ENCODE measurements around the gene SIX5. TPM values are rescaled to one million over a fixed set of nuclear protein-coding genes. Genes with fewer than 3 reads are reported as not detected.

The SIX5 gene
- total and polyA plus RNA-seq, 9 of the 15 experiments (the other 6 are each of a cell fraction or from before 2014, with no cell fraction given) = 1.4 to 17.2 (median 7.4) TPM; not detected in 2

DNA sequence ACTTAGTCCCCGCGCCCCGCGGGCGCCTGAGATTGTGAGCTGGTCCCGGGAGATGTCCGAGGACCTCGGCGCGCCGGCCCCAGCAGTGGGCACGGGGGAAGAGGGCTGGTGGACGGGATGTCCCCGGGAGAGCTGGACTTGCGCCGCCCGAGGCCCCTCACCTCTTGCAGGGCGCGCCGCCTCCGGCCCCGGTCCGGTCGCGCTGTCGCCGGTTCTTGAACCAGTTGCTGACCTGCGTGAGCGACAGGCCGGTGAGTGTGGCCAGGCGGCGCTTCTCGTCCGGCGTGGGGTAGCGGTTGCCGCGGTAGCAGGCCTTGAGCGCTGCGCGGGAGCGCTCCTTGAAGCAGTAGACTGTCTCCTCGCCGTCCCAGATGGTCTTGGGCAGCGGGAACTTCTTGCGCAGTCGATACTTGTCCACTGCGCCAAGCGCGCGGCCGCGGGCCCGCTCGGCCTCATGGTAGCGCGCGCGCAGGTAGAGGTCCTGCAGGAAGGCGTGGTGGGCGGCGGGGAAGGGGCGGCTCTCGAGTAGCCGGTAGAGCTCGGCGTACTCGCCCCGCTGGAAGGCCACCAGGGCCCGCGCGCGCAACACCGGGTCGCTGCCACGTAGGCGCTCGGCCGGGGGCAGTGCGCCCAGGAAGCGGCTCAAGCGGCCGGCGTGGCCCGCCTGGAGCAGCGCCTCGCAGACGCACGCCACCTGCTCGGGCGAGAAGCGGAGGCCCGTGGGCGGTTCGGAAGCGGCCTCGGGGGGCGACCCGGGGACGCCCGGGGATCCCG lies 984 bp downstream of the SIX5 start (continued):
- TF ChIP-seq, protein P1, sequence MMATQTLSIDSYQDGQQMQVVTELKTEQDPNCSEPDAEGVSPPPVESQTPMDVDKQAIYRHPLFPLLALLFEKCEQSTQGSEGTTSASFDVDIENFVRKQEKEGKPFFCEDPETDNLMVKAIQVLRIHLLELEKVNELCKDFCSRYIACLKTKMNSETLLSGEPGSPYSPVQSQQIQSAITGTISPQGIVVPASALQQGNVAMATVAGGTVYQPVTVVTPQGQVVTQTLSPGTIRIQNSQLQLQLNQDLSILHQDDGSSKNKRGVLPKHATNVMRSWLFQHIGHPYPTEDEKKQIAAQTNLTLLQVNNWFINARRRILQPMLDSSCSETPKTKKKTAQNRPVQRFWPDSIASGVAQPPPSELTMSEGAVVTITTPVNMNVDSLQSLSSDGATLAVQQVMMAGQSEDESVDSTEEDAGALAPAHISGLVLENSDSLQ (IDR thresholded peaks at IDR 0.05) = peak; percentile 75
- TF ChIP-seq, protein P2, sequence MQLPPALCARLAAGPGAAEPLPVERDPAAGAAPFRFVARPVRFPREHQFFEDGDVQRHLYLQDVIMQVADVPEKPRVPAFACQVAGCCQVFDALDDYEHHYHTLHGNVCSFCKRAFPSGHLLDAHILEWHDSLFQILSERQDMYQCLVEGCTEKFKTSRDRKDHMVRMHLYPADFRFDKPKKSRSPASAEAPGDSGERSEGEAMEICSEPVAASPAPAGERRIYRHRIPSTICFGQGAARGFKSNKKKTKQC (CRISPR knock-in tag; IDR thresholded peaks at IDR 0.05) = peak; percentile 75; the same call in 1 of the 2 replicates
- TF ChIP-seq ZNF584 (CRISPR knock-in tag; IDR thresholded peaks at IDR 0.05; ENCODE audit: low read depth) (no peak), MTF1 (CRISPR knock-in tag; IDR thresholded peaks at IDR 0.05; ENCODE audit: borderline replicate concordance) (no peak), BHLHE40 (IDR thresholded peaks at IDR 0.05; ENCODE audit: low read length) (no peak), FOXM1 (IDR thresholded peaks at IDR 0.05; ENCODE audit: low read depth) (no peak), FOXM1 (CRISPR knock-in tag; IDR thresholded peaks at IDR 0.05; ENCODE audit: low read depth) (no peak), NFE2L1 (tag; IDR thresholded peaks at IDR 0.05; ENCODE audit: borderline replicate concordance, low read depth) (no peak), ZNF165 (CRISPR knock-in tag; IDR thresholded peaks at IDR 0.05; ENCODE audit: borderline replicate concordance) (no peak), JUN (IDR thresholded peaks at IDR 0.05; ENCODE audit: borderline replicate concordance, low read depth, low read length) (no peak), JUN (CRISPR knock-in tag; IDR thresholded peaks at IDR 0.05; ENCODE audit: borderline replicate concordance) (no peak), LCOR (CRISPR knock-in tag; IDR thresholded peaks at IDR 0.05) (peak; percentile 75; the same call in 1 of the 2 replicates), MYNN (IDR thresholded peaks at IDR 0.05) (no peak), MYNN (CRISPR knock-in tag; IDR thresholded peaks at IDR 0.05) (no peak), ZKSCAN8 (CRISPR knock-in tag; IDR thresholded peaks at IDR 0.05) (no peak), ZNF583 (CRISPR knock-in tag; IDR thresholded peaks at IDR 0.05) (no peak), SMARCA4 (IDR thresholded peaks at IDR 0.05) (no peak)
- TF ChIP-seq, protein P3, sequence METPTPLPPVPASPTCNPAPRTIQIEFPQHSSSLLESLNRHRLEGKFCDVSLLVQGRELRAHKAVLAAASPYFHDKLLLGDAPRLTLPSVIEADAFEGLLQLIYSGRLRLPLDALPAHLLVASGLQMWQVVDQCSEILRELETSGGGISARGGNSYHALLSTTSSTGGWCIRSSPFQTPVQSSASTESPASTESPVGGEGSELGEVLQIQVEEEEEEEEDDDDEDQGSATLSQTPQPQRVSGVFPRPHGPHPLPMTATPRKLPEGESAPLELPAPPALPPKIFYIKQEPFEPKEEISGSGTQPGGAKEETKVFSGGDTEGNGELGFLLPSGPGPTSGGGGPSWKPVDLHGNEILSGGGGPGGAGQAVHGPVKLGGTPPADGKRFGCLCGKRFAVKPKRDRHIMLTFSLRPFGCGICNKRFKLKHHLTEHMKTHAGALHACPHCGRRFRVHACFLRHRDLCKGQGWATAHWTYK (CRISPR knock-in tag; IDR thresholded peaks at IDR 0.05) = 0 out of 2 replicates have a peak, but pooled peaks have one; percentile 48
- TF ChIP-seq, protein P4, sequence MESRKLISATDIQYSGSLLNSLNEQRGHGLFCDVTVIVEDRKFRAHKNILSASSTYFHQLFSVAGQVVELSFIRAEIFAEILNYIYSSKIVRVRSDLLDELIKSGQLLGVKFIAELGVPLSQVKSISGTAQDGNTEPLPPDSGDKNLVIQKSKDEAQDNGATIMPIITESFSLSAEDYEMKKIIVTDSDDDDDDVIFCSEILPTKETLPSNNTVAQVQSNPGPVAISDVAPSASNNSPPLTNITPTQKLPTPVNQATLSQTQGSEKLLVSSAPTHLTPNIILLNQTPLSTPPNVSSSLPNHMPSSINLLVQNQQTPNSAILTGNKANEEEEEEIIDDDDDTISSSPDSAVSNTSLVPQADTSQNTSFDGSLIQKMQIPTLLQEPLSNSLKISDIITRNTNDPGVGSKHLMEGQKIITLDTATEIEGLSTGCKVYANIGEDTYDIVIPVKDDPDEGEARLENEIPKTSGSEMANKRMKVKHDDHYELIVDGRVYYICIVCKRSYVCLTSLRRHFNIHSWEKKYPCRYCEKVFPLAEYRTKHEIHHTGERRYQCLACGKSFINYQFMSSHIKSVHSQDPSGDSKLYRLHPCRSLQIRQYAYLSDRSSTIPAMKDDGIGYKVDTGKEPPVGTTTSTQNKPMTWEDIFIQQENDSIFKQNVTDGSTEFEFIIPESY (CRISPR knock-in tag; IDR thresholded peaks at IDR 0.05) = no peak
- TF ChIP-seq, protein P5, sequence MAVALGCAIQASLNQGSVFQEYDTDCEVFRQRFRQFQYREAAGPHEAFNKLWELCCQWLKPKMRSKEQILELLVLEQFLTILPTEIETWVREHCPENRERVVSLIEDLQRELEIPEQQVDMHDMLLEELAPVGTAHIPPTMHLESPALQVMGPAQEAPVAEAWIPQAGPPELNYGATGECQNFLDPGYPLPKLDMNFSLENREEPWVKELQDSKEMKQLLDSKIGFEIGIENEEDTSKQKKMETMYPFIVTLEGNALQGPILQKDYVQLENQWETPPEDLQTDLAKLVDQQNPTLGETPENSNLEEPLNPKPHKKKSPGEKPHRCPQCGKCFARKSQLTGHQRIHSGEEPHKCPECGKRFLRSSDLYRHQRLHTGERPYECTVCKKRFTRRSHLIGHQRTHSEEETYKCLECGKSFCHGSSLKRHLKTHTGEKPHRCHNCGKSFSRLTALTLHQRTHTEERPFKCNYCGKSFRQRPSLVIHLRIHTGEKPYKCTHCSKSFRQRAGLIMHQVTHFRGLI (CRISPR knock-in tag; IDR thresholded peaks at IDR 0.05) = no peak
